ENCODE results near the gene HDX. TPM values are rescaled to one million over a fixed set of nuclear protein-coding genes. Genes with fewer than 3 reads are reported as not detected.
"Not testable (repeated sequence)": the region's sequence is repeated elsewhere in the genome, so short reads cannot be mapped to it uniquely, and the experiment has no call there.

HDX gene
- total RNA-seq, 2 donors from 2014 or later: 7.2 to 7.9 TPM

- Mint-ChIP-seq H3K4me3 (no peak overlapping the region), H3K27ac (no peak overlapping the region), H3K36me3 (ENCODE audit: low read depth) (peaks cover 4% of the 10 kb centered on the region), H3K9me3 (peaks cover 17% of the 10 kb centered on the region), H3K27me3 (ENCODE audit: insufficient read depth) (no peaks in the 10 kb centered on the region), H3K4me1 (peaks cover 2% of the 10 kb centered on the region)
- Histone ChIP-seq H3K9ac (ENCODE audit: extremely low read depth, low read length, poor library complexity, severe bottlenecking) (no peak overlapping the region), H3K9me3 (ENCODE audit: control insufficient read depth, low read length) (peaks cover 4% of the 10 kb centered on the region), H3K27ac (ENCODE audit: low read depth, low read length) (no peak overlapping the region), H3K4me3 (ENCODE audit: low read length) (no peak overlapping the region), H3K4me1 (ENCODE audit: control insufficient read depth, insufficient read depth, low read length) (no peaks in the 10 kb centered on the region), H3K27me3 (ENCODE audit: control insufficient read depth, insufficient read depth, low read length, poor library complexity, severe bottlenecking) (no peaks in the 10 kb centered on the region), H3K36me3 (ENCODE audit: control insufficient read depth, insufficient read depth, low read length) (no peaks in the 10 kb centered on the region)
- no peak for DNase-seq
- no peak for TF ChIP-seq CTCF (conservative IDR thresholded peaks at IDR 0.05)
These were observed 181.6 kb downstream of the HDX start for GRCh38 chrX:84320614-84321013.

- Mint-ChIP-seq H3K4me1 (peaks cover 2% of the 10 kb centered on the region), H3K9me3 (peaks cover 23% of the 10 kb centered on the region), H3K27ac (no peak overlapping the region), H3K4me3 (no peak overlapping the region), H3K36me3 (ENCODE audit: low read depth) (peaks cover 4% of the 10 kb centered on the region), H3K27me3 (ENCODE audit: insufficient read depth) (no peaks in the 10 kb centered on the region)
- no peak for DNase-seq
- H3K27me3 ChIP-seq (ENCODE audit: control insufficient read depth, insufficient read depth, low read length, poor library complexity, severe bottlenecking): no peaks in the 10 kb centered on the region
- H3K4me1 ChIP-seq (ENCODE audit: control insufficient read depth, insufficient read depth, low read length): no peaks in the 10 kb centered on the region
- no peak overlapping the region for H3K27ac ChIP-seq (ENCODE audit: low read depth, low read length)
- H3K9me3 ChIP-seq (ENCODE audit: control insufficient read depth, low read length): peaks cover 4% of the 10 kb centered on the region
- H3K36me3 ChIP-seq (ENCODE audit: control insufficient read depth, insufficient read depth, low read length): no peaks in the 10 kb centered on the region
- H3K9ac ChIP-seq (ENCODE audit: extremely low read depth, low read length, poor library complexity, severe bottlenecking): no peak overlapping the region
- no peak overlapping the region for H3K4me3 ChIP-seq (ENCODE audit: low read length)
- no peak for TF ChIP-seq CTCF (conservative IDR thresholded peaks at IDR 0.05)
- WGBS, 2 experiments (ENCODE audit: insufficient coverage in 1 of 2, insufficient read length in 1 of 2): 100% methylated on average over 3 of the region's 3 CpGs; no CpG with 5 or more reads in 1 of the 2 experiments
These were observed 182.2 kb downstream of the HDX start for GRCh38 chrX:84320023-84320422.

- Histone ChIP-seq H3K4me3 (ENCODE audit: low read length) (no peak overlapping the region), H3K4me1 (ENCODE audit: control insufficient read depth, insufficient read depth, low read length) (no peaks in the 10 kb centered on the region), H3K9ac (ENCODE audit: extremely low read depth, low read length, poor library complexity, severe bottlenecking) (no peak overlapping the region), H3K27me3 (ENCODE audit: control insufficient read depth, insufficient read depth, low read length, poor library complexity, severe bottlenecking) (no peaks in the 10 kb centered on the region), H3K36me3 (ENCODE audit: control insufficient read depth, insufficient read depth, low read length) (no peaks in the 10 kb centered on the region), H3K9me3 (ENCODE audit: control insufficient read depth, low read length) (peaks cover 4% of the 10 kb centered on the region), H3K27ac (ENCODE audit: low read depth, low read length) (no peak overlapping the region)
- DNase-seq: no peak
- no peak overlapping the region for H3K27ac Mint-ChIP-seq
- no peaks in the 10 kb centered on the region for H3K27me3 Mint-ChIP-seq (ENCODE audit: insufficient read depth)
- peaks cover 4% of the 10 kb centered on the region for H3K36me3 Mint-ChIP-seq (ENCODE audit: low read depth)
- H3K9me3 Mint-ChIP-seq: peaks cover 33% of the 10 kb centered on the region
- WGBS, 2 experiments (ENCODE audit: insufficient coverage in 1 of 2, insufficient read length in 1 of 2): no CpG with 5 or more reads among the region's 1 CpG
- peaks cover 2% of the 10 kb centered on the region for H3K4me1 Mint-ChIP-seq
- no peak overlapping the region for H3K4me3 Mint-ChIP-seq
- no peak for TF ChIP-seq CTCF (conservative IDR thresholded peaks at IDR 0.05)
These were observed 183.6 kb downstream of the HDX start for GRCh38 chrX:84318661-84319060.

GRCh38 chrX:84315946-84316345, 186.3 kb downstream of the HDX start:
- not testable (repeated sequence) for H3K36me3 ChIP-seq (ENCODE audit: control insufficient read depth, insufficient read depth, low read length)

More at GRCh38 chrX:84315946-84316345, 186.3 kb downstream of the HDX start:
- H3K9ac ChIP-seq (ENCODE audit: extremely low read depth, low read length, poor library complexity, severe bottlenecking); H3K27me3 ChIP-seq (ENCODE audit: control insufficient read depth, insufficient read depth, low read length, poor library complexity, severe bottlenecking); H3K4me3 Mint-ChIP-seq; H3K27ac ChIP-seq (ENCODE audit: low read depth, low read length); H3K4me1 ChIP-seq (ENCODE audit: control insufficient read depth, insufficient read depth, low read length); H3K4me1 Mint-ChIP-seq; DNase-seq; H3K27ac Mint-ChIP-seq; H3K27me3 Mint-ChIP-seq (ENCODE audit: insufficient read depth); H3K4me3 ChIP-seq (ENCODE audit: low read length); H3K36me3 Mint-ChIP-seq (ENCODE audit: low read depth); H3K9me3 ChIP-seq (ENCODE audit: control insufficient read depth, low read length): not testable (repeated sequence)
- H3K9me3 Mint-ChIP-seq: peaks cover 36% of the 10 kb centered on the region

Data from endodermal cell (in vitro differentiated cells).